Activated naive CD8-positive, alpha-beta T cell treated with anti-CD3 and anti-CD28 coated beads, Interleukin-2, amount 10 ng/mL, durations not matched to agents 7 days and 5 days (primary cell): ENCODE measurements around the gene ST3GAL5. TPM values are rescaled to one million over a fixed set of nuclear protein-coding genes. Genes with fewer than 3 reads are reported as not detected.
"Not testable (repeated sequence)": the region's sequence is repeated elsewhere in the genome, so short reads cannot be mapped to it uniquely, and the experiment has no call there.

ENCODE experiments used
- ATAC-seq: fragments of 150-1000 bp; cut with Tn5 transposase; one replicate; pipeline ENCODE4 v1.10.0; 2021; ENCODE audit warnings: low read depth, moderate library complexity
- POLR2A ChIA-PET: fragments of 350-600 bp; sonication (Branson Sonifier 250); formaldehyde crosslinking; loops from one replicate; lab custom pipeline; 2021; ENCODE audit warnings: antibody characterized with exemption; lab: Charles Lee
- DNase-seq: peaks from one replicate; pipeline ENCODE4 v3.0.0; 2021
- H3K27ac Mint-ChIP-seq: one replicate; pipeline ENCODE4 v1.8.0; 2022; ENCODE audit warnings: mild to moderate bottlenecking, mixed read lengths
- H3K27me3 Mint-ChIP-seq: one replicate; pipeline ENCODE4 v1.8.0; 2022; ENCODE audit warnings: mild to moderate bottlenecking, moderate library complexity, mixed read lengths
- H3K36me3 Mint-ChIP-seq: one replicate; pipeline ENCODE4 v1.8.0; 2021; ENCODE audit warnings: mild to moderate bottlenecking, mixed read lengths
- H3K4me1 Mint-ChIP-seq: one replicate; pipeline ENCODE4 v1.8.0; 2021; ENCODE audit warnings: mixed read lengths
- H3K4me3 Mint-ChIP-seq: one replicate; pipeline ENCODE4 v1.8.0; 2022; ENCODE audit warnings: mild to moderate bottlenecking, moderate library complexity, mixed read lengths
- H3K9me3 Mint-ChIP-seq: one replicate; pipeline ENCODE4 v1.8.0; 2021; ENCODE audit warnings: mixed read lengths
- total RNA-seq, 2 experiments: library from RNA; stranded (reverse); gene quantifications; one replicate each; pipeline ENCODE4 v1.2.3, GENCODE V29; 2021

The ST3GAL5 gene
- total RNA-seq, 2 experiments from 2014 or later = 59.9 to 62.8 TPM

- no peaks in the 10 kb centered on the region for H3K27me3 Mint-ChIP-seq
- POLR2A ChIA-PET = interaction anchor here (0.5 kb wide), 1 partner anchor 36 kb away, joined by 5 read pairs; no protein-coding TSS in a partner anchor
- H3K36me3 Mint-ChIP-seq = peaks cover 72% of the 10 kb centered on the region
- ATAC-seq (no peak), DNase-seq (no peak)
- peaks cover 26% of the 10 kb centered on the region for H3K4me1 Mint-ChIP-seq
- H3K4me3 Mint-ChIP-seq = no peak overlapping the region
- peak overlapping the region; percentile 13 for H3K27ac Mint-ChIP-seq
- peaks cover 7% of the 10 kb centered on the region for H3K9me3 Mint-ChIP-seq
Measured at GRCh38 chr2:85847051-85847588, 41.7 kb downstream of the ST3GAL5 start.

GRCh38 chr2:85846411-85846810 is 42.4 kb downstream of the ST3GAL5 start:
- Mint-ChIP-seq H3K27me3 (no peaks in the 10 kb centered on the region), H3K36me3 (peaks cover 73% of the 10 kb centered on the region), H3K4me3 (no peak overlapping the region), H3K4me1 (peaks cover 23% of the 10 kb centered on the region), H3K9me3 (peaks cover 7% of the 10 kb centered on the region), H3K27ac (no peak overlapping the region)
- ATAC-seq (no peak), DNase-seq (no peak)
- POLR2A ChIA-PET = interaction anchor here (0.5 kb wide), 1 partner anchor 36 kb away, joined by 5 read pairs; no protein-coding TSS in a partner anchor

GRCh38 chr2:85844486-85844885 is 44.3 kb downstream of the ST3GAL5 start:
- POLR2A ChIA-PET = interaction anchor here (1.5 kb wide), 1 partner anchor 15 kb away, joined by 4 read pairs; no protein-coding TSS in a partner anchor
- ATAC-seq (no peak), DNase-seq (no peak)
- Mint-ChIP-seq H3K27ac (no peak overlapping the region), H3K36me3 (peaks cover 68% of the 10 kb centered on the region), H3K4me1 (peaks cover 19% of the 10 kb centered on the region), H3K4me3 (no peak overlapping the region), H3K9me3 (peaks cover 7% of the 10 kb centered on the region), H3K27me3 (no peaks in the 10 kb centered on the region)

GRCh38 chr2:85843543-85843942 is 45.2 kb downstream of the ST3GAL5 start:
- no peaks in the 10 kb centered on the region for H3K27me3 Mint-ChIP-seq
- H3K4me3 Mint-ChIP-seq = no peak overlapping the region
- H3K4me1 Mint-ChIP-seq = peaks cover 22% of the 10 kb centered on the region
- POLR2A ChIA-PET = no interaction called here
- DNase-seq (no peak), ATAC-seq (no peak)
- H3K9me3 Mint-ChIP-seq = peaks cover 7% of the 10 kb centered on the region
- H3K27ac Mint-ChIP-seq = no peak overlapping the region
- H3K36me3 Mint-ChIP-seq = peaks cover 70% of the 10 kb centered on the region

GRCh38 chr2:85840091-85840490 is 48.7 kb downstream of the ST3GAL5 start:
- no peaks in the 10 kb centered on the region for H3K27me3 Mint-ChIP-seq
- no peak for DNase-seq
- peak overlapping the region; percentile 7 for H3K4me3 Mint-ChIP-seq
- peaks cover 13% of the 10 kb centered on the region for H3K9me3 Mint-ChIP-seq
- peak overlapping the region; percentile 65 for H3K27ac Mint-ChIP-seq
- peaks cover 60% of the 10 kb centered on the region for H3K36me3 Mint-ChIP-seq
- H3K4me1 Mint-ChIP-seq = peaks cover 18% of the 10 kb centered on the region
- POLR2A ChIA-PET = interaction anchor here (1.0 to 2.1 kb wide), 3 partner anchors 12 to 229 kb away, joined by 4 to 9 read pairs (median 9); no protein-coding TSS in a partner anchor
- peak; percentile 90 for ATAC-seq

GRCh38 chr2:85839461-85839860 is 49.3 kb downstream of the ST3GAL5 start:
- H3K4me3 Mint-ChIP-seq = no peak overlapping the region
- peaks cover 18% of the 10 kb centered on the region for H3K4me1 Mint-ChIP-seq
- H3K36me3 Mint-ChIP-seq = peaks cover 58% of the 10 kb centered on the region
- ATAC-seq (no peak), DNase-seq (no peak)
- H3K27ac Mint-ChIP-seq = peak overlapping the region; percentile 46
- H3K9me3 Mint-ChIP-seq = peaks cover 13% of the 10 kb centered on the region
- POLR2A ChIA-PET = interaction anchor here (1.0 to 2.1 kb wide), 2 partner anchors 12 to 15 kb away, joined by 4 to 9 read pairs; no protein-coding TSS in a partner anchor
- H3K27me3 Mint-ChIP-seq = no peaks in the 10 kb centered on the region

- Mint-ChIP-seq H3K36me3 (peaks cover 55% of the 10 kb centered on the region), H3K4me3 (no peak overlapping the region), H3K9me3 (peaks cover 13% of the 10 kb centered on the region), H3K27ac (peak overlapping the region; percentile 71), H3K4me1 (peaks cover 18% of the 10 kb centered on the region), H3K27me3 (no peaks in the 10 kb centered on the region)
- no peak for ATAC-seq
- DNase-seq = no peak
- POLR2A ChIA-PET = interaction anchor here (1.3 kb wide), 1 partner anchor 15 kb away, joined by 3 read pairs; no protein-coding TSS in a partner anchor
Measured at GRCh38 chr2:85838641-85839040, 50.1 kb downstream of the ST3GAL5 start.

GRCh38 chr2:85838181-85838580 is 50.6 kb downstream of the ST3GAL5 start:
- Mint-ChIP-seq H3K27me3 (no peaks in the 10 kb centered on the region), H3K27ac (peak overlapping the region; percentile 71), H3K9me3 (peaks cover 10% of the 10 kb centered on the region), H3K4me3 (no peak overlapping the region), H3K4me1 (peaks cover 20% of the 10 kb centered on the region), H3K36me3 (peaks cover 54% of the 10 kb centered on the region)
- ATAC-seq = no peak
- DNase-seq = no peak
- POLR2A ChIA-PET = interaction anchor here (1.3 kb wide), 1 partner anchor 15 kb away, joined by 3 read pairs; no protein-coding TSS in a partner anchor

GRCh38 chr2:85834466-85834865 is 54.3 kb downstream of the ST3GAL5 start:
- POLR2A ChIA-PET = no interaction called here
- no peak overlapping the region for H3K27ac Mint-ChIP-seq
- no peak for DNase-seq
- H3K36me3 Mint-ChIP-seq = peaks cover 30% of the 10 kb centered on the region
- no peak overlapping the region for H3K4me3 Mint-ChIP-seq
- no peak for ATAC-seq
- peaks cover 10% of the 10 kb centered on the region for H3K9me3 Mint-ChIP-seq
- peaks cover 22% of the 10 kb centered on the region for H3K4me1 Mint-ChIP-seq
- no peaks in the 10 kb centered on the region for H3K27me3 Mint-ChIP-seq

GRCh38 chr2:85831735-85832134 is 57.1 kb downstream of the ST3GAL5 start:
- DNase-seq (no peak), ATAC-seq (no peak)
- POLR2A ChIA-PET = interaction anchor here (1.1 to 1.5 kb wide), 3 partner anchors 33 to 246 kb away, joined by 3 read pairs; no protein-coding TSS in a partner anchor
- H3K4me1 Mint-ChIP-seq = peaks cover 28% of the 10 kb centered on the region
- no peak overlapping the region for H3K4me3 Mint-ChIP-seq
- no peak overlapping the region for H3K27ac Mint-ChIP-seq
- peaks cover 10% of the 10 kb centered on the region for H3K9me3 Mint-ChIP-seq
- H3K27me3 Mint-ChIP-seq = peaks cover 4% of the 10 kb centered on the region
- H3K36me3 Mint-ChIP-seq = peaks cover 19% of the 10 kb centered on the region

GRCh38 chr2:85830645-85831044 is 58.1 kb downstream of the ST3GAL5 start:
- no peak for DNase-seq
- H3K36me3 Mint-ChIP-seq = peaks cover 11% of the 10 kb centered on the region
- H3K4me3 Mint-ChIP-seq = no peak overlapping the region
- ATAC-seq = no peak
- peaks cover 8% of the 10 kb centered on the region for H3K9me3 Mint-ChIP-seq
- peaks cover 28% of the 10 kb centered on the region for H3K4me1 Mint-ChIP-seq
- no peak overlapping the region for H3K27ac Mint-ChIP-seq
- POLR2A ChIA-PET = interaction anchor here (1.0 to 2.7 kb wide), 9 partner anchors 11 to 248 kb away, joined by 3 to 18 read pairs (median 3); partner anchors contain the start of gene ST3GAL5
- peaks cover 12% of the 10 kb centered on the region for H3K27me3 Mint-ChIP-seq

GRCh38 chr2:85829394-85829793 is 59.4 kb downstream of the ST3GAL5 start:
- H3K4me1 Mint-ChIP-seq = peaks cover 28% of the 10 kb centered on the region
- not testable (repeated sequence) for DNase-seq, H3K4me3 Mint-ChIP-seq, ATAC-seq, H3K27ac Mint-ChIP-seq, H3K9me3 Mint-ChIP-seq, H3K36me3 Mint-ChIP-seq
- POLR2A ChIA-PET = interaction anchor here (1.5 to 2.7 kb wide), 3 partner anchors 22 to 60 kb away, joined by 6 to 18 read pairs (median 11); partner anchors contain the start of gene ST3GAL5
- peaks cover 19% of the 10 kb centered on the region for H3K27me3 Mint-ChIP-seq

- Mint-ChIP-seq H3K27me3 (peaks cover 23% of the 10 kb centered on the region), H3K4me3 (no peak overlapping the region), H3K4me1 (peaks cover 28% of the 10 kb centered on the region), H3K36me3 (peaks cover 4% of the 10 kb centered on the region), H3K9me3 (peaks cover 1% of the 10 kb centered on the region), H3K27ac (no peak overlapping the region)
- POLR2A ChIA-PET = interaction anchor here (2.6 to 2.7 kb wide), 2 partner anchors 58 to 250 kb away, joined by 18 to 31 read pairs; no protein-coding TSS in a partner anchor
- no peak for ATAC-seq
- no peak for DNase-seq
Measured at GRCh38 chr2:85828725-85829124, 60.1 kb downstream of the ST3GAL5 start.
